Ascending aorta (tissue), 2 donors: Measurements from ENCODE around the gene FAM168A. TPM values are rescaled to one million over a fixed set of nuclear protein-coding genes. Genes with fewer than 3 reads are reported as not detected.
A peak's percentile ranks its signal among the peaks of the same experiment; 100 is the strongest.

Experiments
- DNase-seq, 2 donors: peaks; one replicate each; pipeline ENCODE4 v3.0.0-alpha.2; 2019; ENCODE audit warnings: low spot score in 2 of 2
- H3K27ac ChIP-seq, 2 donors: fragments of 200-600 bp; sonication (generic); one replicate each; pipeline ENCODE4 v1.5.1; 2016 to 2017; ENCODE audit warnings: mild to moderate bottlenecking in 1 of 2
- H3K27me3 ChIP-seq: fragments of 200-600 bp; sonication (generic); one replicate; pipeline ENCODE4 v1.5.1; 2017
- H3K36me3 ChIP-seq, 2 donors: fragments of 200-600 bp; sonication (generic); one replicate each; pipeline ENCODE4 v1.5.1; 2016
- H3K4me1 ChIP-seq, 2 donors: fragments of 200-600 bp; sonication (generic); one replicate each; pipeline ENCODE4 v1.5.1; 2016 to 2017; ENCODE audit warnings: mild to moderate bottlenecking in 1 of 2
- H3K4me3 ChIP-seq, 2 donors: fragments of 200-600 bp; sonication (generic); one replicate each; pipeline ENCODE4 v1.5.1; 2016 to 2017; ENCODE audit warnings: mild to moderate bottlenecking in 1 of 2
- H3K9me3 ChIP-seq, 2 donors: fragments of 200-600 bp; sonication (generic); one replicate each; pipeline ENCODE4 v1.5.1; 2016
- intact Hi-C: fragments of 100-400 bp; cut with DNase I; formaldehyde crosslinking; loops from one replicate; pipeline ENCODE4 v1.15.1; 2023
- total RNA-seq: library from RNA; depleted of rRNA; stranded (reverse); fragments of >200 nt; gene quantifications from one replicate; pipeline ENCODE4 v1.1.0, GENCODE V29; 2016
- TF ChIP-seq, protein P1 (sequence below), 3 experiments: fragments of 200-600 bp in 2 of 3; fragments of 450-650 bp in 1 of 3; sonication (generic) in 2 of 3; IDR thresholded peaks; one replicate each; pipeline ENCODE4 v1.5.1; 2016 to 2019; ENCODE audit warnings: antibody characterized with exemption in 3 of 3, mild to moderate bottlenecking in 1 of 3, moderate library complexity in 1 of 3

The FAM168A gene
- total RNA-seq, 1 donor from 2014 or later = 44.1 TPM

DNA sequence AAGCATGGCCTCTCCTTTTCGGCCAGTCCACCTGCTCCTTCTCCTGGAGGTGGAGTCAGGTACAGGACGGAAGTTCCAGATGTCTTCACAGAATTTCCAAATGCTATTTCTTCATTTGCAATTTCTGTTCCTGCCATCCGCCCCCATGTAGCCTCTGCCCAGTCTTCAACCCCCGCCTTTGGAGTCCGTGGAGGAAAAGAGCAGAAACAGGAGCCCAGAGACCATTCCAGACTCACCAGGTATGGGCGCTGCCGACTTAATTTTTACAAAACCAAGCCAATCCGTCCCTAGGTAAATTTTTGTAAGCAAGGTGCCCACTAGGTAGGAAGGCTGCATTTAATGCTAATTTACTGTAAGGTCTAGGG is 192.8 kb downstream of the FAM168A start:
- TF ChIP-seq, protein P1, sequence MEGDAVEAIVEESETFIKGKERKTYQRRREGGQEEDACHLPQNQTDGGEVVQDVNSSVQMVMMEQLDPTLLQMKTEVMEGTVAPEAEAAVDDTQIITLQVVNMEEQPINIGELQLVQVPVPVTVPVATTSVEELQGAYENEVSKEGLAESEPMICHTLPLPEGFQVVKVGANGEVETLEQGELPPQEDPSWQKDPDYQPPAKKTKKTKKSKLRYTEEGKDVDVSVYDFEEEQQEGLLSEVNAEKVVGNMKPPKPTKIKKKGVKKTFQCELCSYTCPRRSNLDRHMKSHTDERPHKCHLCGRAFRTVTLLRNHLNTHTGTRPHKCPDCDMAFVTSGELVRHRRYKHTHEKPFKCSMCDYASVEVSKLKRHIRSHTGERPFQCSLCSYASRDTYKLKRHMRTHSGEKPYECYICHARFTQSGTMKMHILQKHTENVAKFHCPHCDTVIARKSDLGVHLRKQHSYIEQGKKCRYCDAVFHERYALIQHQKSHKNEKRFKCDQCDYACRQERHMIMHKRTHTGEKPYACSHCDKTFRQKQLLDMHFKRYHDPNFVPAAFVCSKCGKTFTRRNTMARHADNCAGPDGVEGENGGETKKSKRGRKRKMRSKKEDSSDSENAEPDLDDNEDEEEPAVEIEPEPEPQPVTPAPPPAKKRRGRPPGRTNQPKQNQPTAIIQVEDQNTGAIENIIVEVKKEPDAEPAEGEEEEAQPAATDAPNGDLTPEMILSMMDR (IDR thresholded peaks at IDR 0.05) = no peak
- Histone ChIP-seq H3K9me3 (no peaks in the 10 kb centered on the region), H3K27me3 (no peaks in the 10 kb centered on the region), H3K4me3 (no peak overlapping the region), H3K4me1 (no peaks in the 10 kb centered on the region), H3K36me3 (peaks cover 18 to 37% of the 10 kb centered on the region in 2 donors), H3K27ac (no peak overlapping the region)
- intact Hi-C loops = no loop called here
- no peak for DNase-seq

DNA sequence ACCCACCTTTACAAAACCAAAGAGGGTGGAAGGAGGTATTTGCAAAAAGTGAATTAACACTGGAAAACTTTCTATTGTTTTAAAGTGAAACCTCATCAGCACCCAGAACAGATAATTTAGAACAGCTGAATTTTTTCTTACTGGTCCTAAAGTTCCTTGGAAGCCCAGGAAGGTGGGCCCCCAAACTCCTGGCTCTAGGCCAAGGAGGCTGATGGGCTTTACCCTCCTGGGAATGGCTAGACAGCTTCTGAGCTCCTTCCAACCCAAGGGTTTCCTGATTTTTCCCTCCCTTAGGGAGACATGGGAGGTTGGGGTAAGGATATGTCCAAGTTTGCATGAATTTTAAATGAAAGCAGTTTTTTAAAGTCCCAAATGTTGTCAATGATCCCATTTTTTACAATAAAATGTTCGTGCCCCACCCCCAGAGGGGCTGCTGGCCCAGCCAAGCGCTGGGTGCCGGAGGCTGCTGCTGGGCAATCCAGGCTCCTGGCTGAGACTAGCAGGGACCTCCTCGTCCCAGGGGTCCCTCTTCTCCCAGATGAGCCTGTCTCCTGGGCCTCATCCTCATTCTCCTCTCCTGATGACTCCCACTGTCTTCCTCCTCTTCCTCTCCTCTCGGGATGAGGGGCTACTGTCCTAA is 193.3 kb downstream of the FAM168A start:
- H3K36me3 ChIP-seq = peaks cover 18 to 33% of the 10 kb centered on the region in 2 donors
- no peaks in the 10 kb centered on the region for H3K9me3 ChIP-seq
- intact Hi-C loops = loop anchor here (1.0 kb wide), 1 partner anchor 257 kb away; no protein-coding TSS in a partner anchor
- TF ChIP-seq, protein P1 (IDR thresholded peaks at IDR 0.05) = no peak
- no peak overlapping the region for H3K4me3 ChIP-seq
- DNase-seq = no peak
- H3K4me1 ChIP-seq = no peaks in the 10 kb centered on the region
- H3K27ac ChIP-seq = no peak overlapping the region
- H3K27me3 ChIP-seq = no peaks in the 10 kb centered on the region

DNA sequence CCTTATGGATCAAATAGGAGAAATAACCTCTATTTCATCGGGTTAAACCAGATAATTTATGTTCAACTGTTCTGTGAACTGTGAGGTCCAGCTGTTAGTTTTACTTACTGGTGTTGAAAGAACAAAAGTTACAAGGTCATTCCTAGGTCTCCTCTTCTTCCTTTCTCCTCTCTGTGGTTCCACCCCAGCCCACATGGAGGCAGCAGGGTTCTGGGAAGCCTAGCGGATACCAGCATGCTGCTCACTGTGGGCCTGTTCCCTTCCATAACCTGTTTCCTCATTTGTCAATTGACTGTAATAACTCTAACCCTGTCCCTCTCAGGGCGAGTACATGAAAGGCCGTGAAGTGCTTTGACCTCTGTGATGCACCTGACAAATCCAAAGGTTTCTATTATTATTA is 193.9 kb downstream of the FAM168A start:
- TF ChIP-seq, protein P1 (IDR thresholded peaks at IDR 0.05) = peak; percentile 32 to 60 (median 51)
- Histone ChIP-seq H3K36me3 (peaks cover 12 to 27% of the 10 kb centered on the region in 2 donors), H3K4me3 (no peak overlapping the region), H3K4me1 (peaks cover 0 to 4% of the 10 kb centered on the region in 2 donors), H3K9me3 (no peaks in the 10 kb centered on the region), H3K27me3 (no peaks in the 10 kb centered on the region), H3K27ac (no peak overlapping the region)
- intact Hi-C loops = loop anchor here (1.0 kb wide), 1 partner anchor 257 kb away; no protein-coding TSS in a partner anchor
- peak in 1 of 2 donors; percentile 79 for DNase-seq

DNA sequence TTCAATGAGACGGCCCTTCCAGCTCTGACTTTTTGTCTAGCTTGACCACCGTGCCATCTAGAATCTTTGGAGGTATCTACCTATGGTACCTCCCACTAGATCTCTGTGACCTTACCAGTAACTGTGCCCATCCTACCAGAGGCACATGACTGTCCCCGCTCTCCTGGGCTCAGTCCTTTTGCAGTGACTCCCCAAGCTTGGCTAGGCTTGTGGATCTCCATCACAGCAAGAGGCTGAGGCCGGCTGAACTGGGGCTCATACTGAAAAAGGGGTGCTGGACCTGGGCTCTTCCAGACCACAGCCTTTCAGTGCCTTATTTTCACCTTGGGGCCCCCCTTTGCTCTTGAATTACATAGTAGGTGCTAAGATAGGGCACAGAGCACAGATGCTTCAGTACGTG is 194.4 kb downstream of the FAM168A start:
- no peaks in the 10 kb centered on the region for H3K9me3 ChIP-seq
- TF ChIP-seq, protein P1 (IDR thresholded peaks at IDR 0.05) = no peak
- H3K4me1 ChIP-seq = peaks cover 0 to 4% of the 10 kb centered on the region in 2 donors
- H3K27ac ChIP-seq = no peak overlapping the region
- H3K36me3 ChIP-seq = peaks cover 11 to 25% of the 10 kb centered on the region in 2 donors
- no peak for DNase-seq
- no peaks in the 10 kb centered on the region for H3K27me3 ChIP-seq
- no peak overlapping the region for H3K4me3 ChIP-seq
- intact Hi-C loops = no loop called here

DNA sequence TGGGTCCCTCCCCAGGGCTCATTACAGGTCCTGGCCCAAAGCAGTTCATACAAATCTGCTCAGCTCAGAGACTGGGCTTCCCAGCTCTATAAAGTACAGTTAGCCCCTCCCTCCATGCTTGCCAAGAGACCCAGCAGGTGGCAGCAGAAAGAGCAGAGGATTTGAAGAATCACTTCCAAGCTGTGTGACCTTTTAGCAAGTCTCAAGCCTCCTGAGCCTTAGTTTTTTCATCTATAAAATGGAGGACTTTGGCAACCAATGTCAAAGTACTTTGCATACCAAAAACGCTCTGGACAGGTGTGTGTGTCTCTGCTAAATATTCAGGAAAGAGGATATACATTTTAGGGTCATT is 195.1 kb downstream of the FAM168A start:
- intact Hi-C loops = no loop called here
- Histone ChIP-seq H3K4me3 (no peak overlapping the region), H3K9me3 (no peaks in the 10 kb centered on the region), H3K27me3 (no peaks in the 10 kb centered on the region), H3K4me1 (peaks cover 0 to 4% of the 10 kb centered on the region in 2 donors), H3K36me3 (peaks cover 6 to 22% of the 10 kb centered on the region in 2 donors), H3K27ac (no peak overlapping the region)
- DNase-seq = no peak
- TF ChIP-seq, protein P1 (IDR thresholded peaks at IDR 0.05) = no peak
